Peyer's patch (tissue), 4 donors: ENCODE results near the gene MMP14. TPM values are rescaled to one million over a fixed set of nuclear protein-coding genes. Genes with fewer than 3 reads are reported as not detected.

ENCODE experiments used
- DNase-seq, 3 donors: peaks; one replicate each; pipeline ENCODE4 v3.0.0-alpha.2; 2017 to 2019
- H3K27ac ChIP-seq, 4 donors: fragments of 200-600 bp; sonication (generic); one replicate each; pipeline ENCODE4 v1.5.1; 2016 to 2019
- H3K27me3 ChIP-seq, 2 donors: fragments of 200-600 bp; sonication (generic); one replicate each; pipeline ENCODE4 v1.5.1; 2019
- H3K36me3 ChIP-seq, 3 donors: fragments of 200-600 bp; sonication (generic); one replicate each; pipeline ENCODE4 v1.5.1; 2016 to 2019
- H3K4me1 ChIP-seq, 4 donors: fragments of 200-600 bp; sonication (generic); one replicate each; pipeline ENCODE4 v1.5.1; 2016 to 2019
- H3K4me3 ChIP-seq, 4 donors: fragments of 200-600 bp; sonication (generic); 1 replicate in 3 of 4; 2 replicates in 1 of 4; pipeline ENCODE4 v1.5.1; 2016 to 2019; ENCODE audit warnings: mild to moderate bottlenecking in 1 of 4
- H3K9me3 ChIP-seq, 4 donors: fragments of 200-600 bp; sonication (generic); one replicate each; pipeline ENCODE4 v1.5.1; 2016 to 2019; ENCODE audit warnings: mild to moderate bottlenecking in 1 of 4
- CTCF ChIP-seq, 6 experiments: fragments of 450-650 bp in 4 of 6; fragments of 200-600 bp in 2 of 6; sonication (generic) in 1 of 6; IDR thresholded peaks; one replicate each; pipeline ENCODE4 v1.5.1; 2017 to 2019; ENCODE audit warnings: antibody characterized with exemption in 6 of 6, mild to moderate bottlenecking in 3 of 6, moderate library complexity in 1 of 6
- POLR2A ChIP-seq, 2 donors: fragments of 450-650 bp; IDR thresholded peaks; one replicate each; pipeline ENCODE4 v1.5.1; 2017; ENCODE audit warnings: antibody characterized with exemption in 2 of 2, mild to moderate bottlenecking in 2 of 2, moderate library complexity in 2 of 2
- total RNA-seq, 4 donors: library from RNA; depleted of rRNA; stranded (reverse); fragments of >200 nt; gene quantifications; one replicate each; pipeline ENCODE4 v1.1.0, GENCODE V29; 2016

The MMP14 gene
- total RNA-seq, 4 donors from 2014 or later: 63.0 to 116 (median 82.9) TPM

- no peak for TF ChIP-seq CTCF (IDR thresholded peaks at IDR 0.05)
- TF ChIP-seq POLR2A (IDR thresholded peaks at IDR 0.05): peak; percentile 36 to 58
- H3K27ac ChIP-seq: peak overlapping the region in 3 of 4 donors; percentile 72 to 87 (median 83)
- DNase-seq: no peak
- no peaks in the 10 kb centered on the region for H3K27me3 ChIP-seq
- peaks cover 0 to 23% (median 4%) of the 10 kb centered on the region in 4 donors for H3K4me1 ChIP-seq
- no peaks in the 10 kb centered on the region for H3K9me3 ChIP-seq
- peaks cover 0 to 6% (median 0%) of the 10 kb centered on the region in 3 donors for H3K36me3 ChIP-seq
- peak overlapping the region in 2 of 4 donors; percentile 27 to 38 for H3K4me3 ChIP-seq
Observed at GRCh38 chr14:22808388-22809209, 27.8 kb upstream of the MMP14 start.

- Histone ChIP-seq H3K27ac (peak overlapping the region in 1 of 4 donors; percentile 46), H3K4me1 (peaks cover 0 to 37% (median 4%) of the 10 kb centered on the region in 4 donors), H3K4me3 (peak overlapping the region in 2 of 4 donors; percentile 0 to 38), H3K36me3 (peaks cover 0 to 6% (median 0%) of the 10 kb centered on the region in 3 donors), H3K27me3 (no peaks in the 10 kb centered on the region), H3K9me3 (no peaks in the 10 kb centered on the region)
- DNase-seq: no peak
- no peak for TF ChIP-seq POLR2A (IDR thresholded peaks at IDR 0.05)
- no peak for TF ChIP-seq CTCF (IDR thresholded peaks at IDR 0.05)
Observed at GRCh38 chr14:22811722-22812121, 24.7 kb upstream of the MMP14 start.

- TF ChIP-seq CTCF (IDR thresholded peaks at IDR 0.05) (peak in 1 of 6 experiments; percentile 4), POLR2A (IDR thresholded peaks at IDR 0.05) (no peak)
- DNase-seq: no peak
- Histone ChIP-seq H3K4me3 (peak overlapping the region in 2 of 4 donors; percentile 26 to 38), H3K27ac (no peak overlapping the region), H3K9me3 (no peaks in the 10 kb centered on the region), H3K27me3 (no peaks in the 10 kb centered on the region), H3K36me3 (peaks cover 0 to 6% (median 0%) of the 10 kb centered on the region in 3 donors), H3K4me1 (peaks cover 0 to 39% (median 4%) of the 10 kb centered on the region in 4 donors)
Observed at GRCh38 chr14:22812744-22813143, 23.6 kb upstream of the MMP14 start.

GRCh38 chr14:22813145-22813544, 23.2 kb upstream of the MMP14 start:
- TF ChIP-seq CTCF (IDR thresholded peaks at IDR 0.05) (no peak), POLR2A (IDR thresholded peaks at IDR 0.05) (no peak)
- DNase-seq: no peak
- Histone ChIP-seq H3K27ac (no peak overlapping the region), H3K36me3 (peaks cover 0 to 6% (median 0%) of the 10 kb centered on the region in 3 donors), H3K4me1 (peaks cover 0 to 39% (median 4%) of the 10 kb centered on the region in 4 donors), H3K4me3 (peak overlapping the region in 2 of 4 donors; percentile 26 to 38), H3K9me3 (no peaks in the 10 kb centered on the region), H3K27me3 (no peaks in the 10 kb centered on the region)

- H3K27ac ChIP-seq: peak overlapping the region; percentile 21 to 83 (median 62)
- H3K9me3 ChIP-seq: no peaks in the 10 kb centered on the region
- H3K36me3 ChIP-seq: peaks cover 0 to 6% (median 0%) of the 10 kb centered on the region in 3 donors
- TF ChIP-seq POLR2A (IDR thresholded peaks at IDR 0.05) (no peak), CTCF (IDR thresholded peaks at IDR 0.05) (no peak)
- no peak for DNase-seq
- no peaks in the 10 kb centered on the region for H3K27me3 ChIP-seq
- H3K4me3 ChIP-seq: peak overlapping the region in 3 of 4 donors; percentile 17 to 38 (median 37)
- H3K4me1 ChIP-seq: peaks cover 0 to 41% (median 4%) of the 10 kb centered on the region in 4 donors
Observed at GRCh38 chr14:22814373-22814772, 22.0 kb upstream of the MMP14 start.
